HFF-Myc (cell line): ENCODE data around the gene POU2F1.

ENCODE experiments used
- DNase-seq: peaks from one replicate; pipeline ENCODE4 v3.0.0-alpha.2; 2011; ENCODE audit warnings: low read depth; ENCODE audit errors: extremely low read depth
- H3K4me3 ChIP-seq: replicated peaks from 2 replicates; pipeline ENCODE4 v1.5.1; 2011; ENCODE audit warnings: low read depth, mild to moderate bottlenecking, control low read depth, low read length
- CTCF ChIP-seq: IDR thresholded peaks from 2 replicates; pipeline ENCODE4 v1.5.1; 2012; ENCODE audit warnings: mild to moderate bottlenecking, low read depth, low read length, control low read depth; ENCODE audit errors: missing control alignments

POU2F1 gene

DNA sequence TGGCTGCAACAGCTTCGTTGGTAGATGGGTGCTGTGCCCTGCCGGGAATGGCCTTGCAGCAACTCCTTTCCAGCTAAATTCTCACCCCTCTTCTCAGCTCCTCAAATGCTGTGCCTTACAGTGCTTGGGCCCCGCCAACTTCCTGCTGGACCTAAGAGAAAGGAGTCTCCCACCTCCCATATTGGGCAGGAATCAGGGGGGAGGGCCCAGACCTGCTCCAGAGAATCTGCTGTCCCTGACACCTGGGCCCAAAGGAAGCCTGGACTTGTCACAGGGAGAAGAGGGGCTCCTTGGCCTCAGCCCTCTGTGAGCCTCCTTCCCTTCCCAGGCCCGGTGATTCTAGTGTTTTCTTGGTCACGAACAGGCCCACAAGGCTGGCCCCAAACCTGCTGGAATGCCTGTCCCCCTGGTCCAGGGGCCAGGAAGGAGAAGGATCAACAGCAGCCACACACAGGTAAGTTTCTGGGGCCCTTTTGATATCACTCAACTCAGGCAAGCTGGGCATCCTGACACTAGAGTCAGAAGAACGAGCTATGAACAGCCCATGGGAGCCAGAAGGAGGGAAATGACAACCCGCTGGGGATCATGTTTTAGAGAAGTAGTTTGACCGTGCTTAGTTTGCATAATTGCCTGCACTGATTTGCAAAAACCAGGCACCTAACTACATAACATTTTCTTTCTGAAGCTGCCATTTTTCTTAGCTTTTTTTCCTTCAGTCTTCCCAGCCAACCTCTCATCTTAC, 211.4 kb downstream of the POU2F1 start:
- no peak for TF ChIP-seq CTCF
- no peak for DNase-seq
- no peak overlapping the region for H3K4me3 ChIP-seq

DNA sequence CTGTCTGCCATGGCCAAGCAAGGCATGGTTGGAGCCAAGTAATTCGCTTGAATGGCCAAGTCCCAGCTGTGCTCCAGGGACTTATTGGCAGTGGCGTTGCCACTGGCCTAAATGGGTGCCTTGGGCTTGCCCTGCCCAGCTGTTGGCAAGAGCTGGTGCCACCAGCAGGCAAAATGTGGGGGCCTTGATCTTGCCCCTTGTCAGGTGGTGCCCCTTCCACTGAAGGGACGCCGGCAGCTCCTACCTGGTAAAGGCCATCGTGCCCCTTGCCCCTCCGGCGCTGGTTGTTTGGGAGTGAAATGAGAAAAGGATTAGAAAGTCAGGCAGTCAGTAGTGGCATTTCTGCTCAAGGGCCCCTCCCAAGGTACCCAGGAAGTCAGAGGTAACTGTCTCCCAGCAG, 212.1 kb downstream of the POU2F1 start:
- no peak overlapping the region for H3K4me3 ChIP-seq
- no peak for TF ChIP-seq CTCF
- no peak for DNase-seq

GRCh38 chr1:167433884-167434283, 213.2 kb downstream of the POU2F1 start:
- no peak for TF ChIP-seq CTCF
- DNase-seq, result no peak

DNA sequence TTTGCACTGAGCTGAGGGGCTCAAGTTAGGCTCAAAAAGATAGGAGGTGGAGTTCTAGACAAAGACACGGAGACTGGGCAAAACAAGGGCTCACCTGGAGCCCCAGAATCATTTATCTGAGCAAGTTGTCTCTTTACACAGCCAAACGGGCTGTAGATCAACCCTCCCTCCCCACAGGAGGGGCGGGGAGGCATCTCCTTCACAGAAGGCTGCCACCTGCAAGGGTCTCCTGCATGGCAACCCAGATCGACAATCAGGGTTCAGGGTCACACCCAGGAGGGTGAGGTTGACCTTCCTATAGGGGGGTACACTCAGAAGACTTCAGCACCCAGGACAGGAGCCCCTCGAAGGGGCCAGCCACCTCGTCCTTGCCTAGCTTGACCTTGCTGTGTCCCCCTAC, 213.6 kb downstream of the POU2F1 start:
- no peak overlapping the region for H3K4me3 ChIP-seq
- TF ChIP-seq CTCF, result no peak
- DNase-seq, result no peak

More at GRCh38 chr1:167433884-167434283, 213.2 kb downstream of the POU2F1 start:
- H3K4me3 ChIP-seq, result no peak overlapping the region

DNA sequence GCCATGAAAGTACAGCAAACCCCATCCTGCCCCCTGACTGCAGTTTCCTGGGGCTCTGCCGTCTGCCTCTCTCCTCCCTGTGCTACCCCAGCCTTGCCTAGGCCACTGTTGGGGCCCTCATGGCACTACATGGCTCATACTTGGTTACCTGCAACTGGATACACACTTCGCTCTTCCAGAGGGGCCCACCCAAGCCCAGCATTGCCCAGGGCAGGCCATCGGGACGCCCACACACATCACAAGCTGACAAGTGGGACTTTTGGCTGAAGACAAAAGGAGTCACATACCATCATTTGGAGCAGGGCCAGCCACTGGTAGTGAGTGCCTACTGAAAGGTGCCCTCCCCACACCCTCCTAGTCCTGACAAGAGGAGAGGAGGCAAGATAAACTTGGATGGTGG, 214.8 kb downstream of the POU2F1 start:
- TF ChIP-seq CTCF, result no peak
- no peak for DNase-seq
- no peak overlapping the region for H3K4me3 ChIP-seq

DNA sequence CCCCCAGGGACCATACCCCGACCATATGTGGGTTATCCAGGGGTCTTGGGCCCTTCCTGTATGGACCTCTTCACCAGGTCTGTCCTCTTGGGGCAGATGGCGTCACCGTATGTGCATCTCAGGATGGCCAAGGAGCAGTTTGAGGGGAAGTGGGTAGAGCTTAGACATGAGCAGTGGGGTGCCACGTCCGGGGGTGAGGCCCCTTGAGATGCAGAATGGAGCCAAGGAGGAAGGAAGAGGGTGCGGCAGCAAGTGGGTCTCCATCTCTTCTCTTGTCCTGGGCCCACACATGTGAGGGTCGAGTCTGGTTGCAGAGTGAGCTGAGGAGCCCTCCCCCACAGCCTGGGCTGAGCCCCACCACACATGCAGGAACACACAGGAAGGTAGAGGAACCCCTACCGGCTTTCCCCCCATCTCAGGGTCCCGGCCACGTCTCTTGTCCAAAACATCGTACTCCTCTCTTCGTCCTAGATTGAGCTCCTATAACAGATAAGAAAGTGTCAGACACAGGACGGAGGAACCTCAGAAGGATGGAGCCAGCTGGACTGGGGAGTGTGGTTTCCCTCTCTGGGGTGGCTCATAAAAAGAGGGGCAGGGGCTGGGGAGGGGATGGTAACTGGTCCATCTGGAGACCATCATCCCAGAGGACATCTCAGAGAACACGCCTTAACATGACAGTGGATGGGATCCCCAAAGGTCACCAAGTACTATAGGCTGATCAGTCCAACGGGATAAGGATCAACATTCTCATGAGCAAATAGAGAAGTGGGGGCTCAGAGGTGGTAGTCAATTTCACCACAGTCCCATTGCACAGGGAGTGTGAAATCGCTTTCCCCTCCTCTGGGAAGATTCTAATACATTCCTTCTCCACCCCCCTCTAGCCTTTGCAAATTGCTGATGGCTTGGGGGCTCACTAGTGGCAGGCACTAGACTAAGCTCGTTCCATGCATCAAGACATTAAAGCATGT, 217.8 kb downstream of the POU2F1 start:
- no peak overlapping the region; the same call in 1 of the 2 replicates for H3K4me3 ChIP-seq
- no peak for TF ChIP-seq CTCF
- DNase-seq, result no peak
